GM23338 (cell line): ENCODE results near the gene EPSTI1. TPM values are rescaled to one million over a fixed set of nuclear protein-coding genes. Genes with fewer than 3 reads are reported as not detected.

Experiments
- ATAC-seq: fragments of 200-7000 bp; cut with Tn5 transposase; 3 replicates; pipeline ENCODE4 v1.9.1; 2020
- DNase-seq: peaks from one replicate; pipeline ENCODE4 v3.0.0-alpha.2; 2015; ENCODE audit warnings: low spot score
- H2AFZ ChIP-seq: fragments of 200-600 bp; sonication (generic); 2 replicates; pipeline ENCODE4 v1.8.0; 2016; ENCODE audit warnings: antibody characterized with exemption, mild to moderate bottlenecking, moderate library complexity
- H3F3A ChIP-seq: fragments of 200-600 bp; sonication (generic); replicated peaks from 2 replicates; pipeline ENCODE4 v1.8.0; 2017; ENCODE audit warnings: antibody characterized with exemption, mixed run types, low read depth
- H3K27ac ChIP-seq: fragments of 200-600 bp; sonication (generic); 2 replicates; pipeline ENCODE4 v1.6.1; 2016; ENCODE audit warnings: low read depth
- H3K27me3 ChIP-seq: fragments of 200-600 bp; sonication (generic); 2 replicates; pipeline ENCODE4 v1.8.0; 2016; ENCODE audit warnings: mild to moderate bottlenecking, mixed run types, moderate library complexity; ENCODE audit not compliant: insufficient read depth
- H3K36me3 ChIP-seq: fragments of 200-600 bp; sonication (generic); 2 replicates; pipeline ENCODE4 v1.8.0; 2016; ENCODE audit warnings: mild to moderate bottlenecking; ENCODE audit not compliant: insufficient read depth
- H3K4me1 ChIP-seq: fragments of 200-600 bp; sonication (generic); 2 replicates; pipeline ENCODE4 v1.8.0; 2016; ENCODE audit warnings: mild to moderate bottlenecking, moderate library complexity; ENCODE audit not compliant: insufficient read depth
- H3K4me2 ChIP-seq: fragments of 200-600 bp; sonication (generic); 2 replicates; pipeline ENCODE4 v1.7.1; 2017; ENCODE audit warnings: mixed run types
- H3K4me3 ChIP-seq: fragments of 200-600 bp; sonication (generic); 2 replicates; pipeline ENCODE4 v1.6.1; 2016; ENCODE audit warnings: mixed run types
- H3K79me2 ChIP-seq: fragments of 200-600 bp; sonication (generic); replicated peaks from 2 replicates; pipeline ENCODE4 v1.8.0; 2017; ENCODE audit warnings: mild to moderate bottlenecking; ENCODE audit not compliant: insufficient read depth
- H3K9me2 ChIP-seq: fragments of 200-600 bp; sonication (generic); 2 replicates; pipeline ENCODE4 v1.8.0; 2017; ENCODE audit not compliant: insufficient read depth
- H4K20me1 ChIP-seq: fragments of 200-600 bp; sonication (generic); replicated peaks from 2 replicates; pipeline ENCODE4 v1.8.0; 2017; ENCODE audit warnings: mild to moderate bottlenecking; ENCODE audit not compliant: insufficient read depth
- H3K27ac Mint-ChIP-seq: 2 replicates; pipeline ENCODE4 v1.8.0; 2020; ENCODE audit warnings: inconsistent platforms, mild to moderate bottlenecking, moderate library complexity, mixed read lengths
- H3K27me3 Mint-ChIP-seq: 3 replicates; pipeline ENCODE4 v1.8.0; 2022; ENCODE audit warnings: low read depth, mild to moderate bottlenecking, moderate library complexity, mixed read lengths, inconsistent platforms; ENCODE audit not compliant: insufficient read depth, poor library complexity
- H3K36me3 Mint-ChIP-seq: 3 replicates; pipeline ENCODE4 v1.8.0; 2021; ENCODE audit warnings: low read depth, mild to moderate bottlenecking, inconsistent platforms, moderate library complexity, mixed read lengths
- H3K4me1 Mint-ChIP-seq: 3 replicates; pipeline ENCODE4 v1.8.0; 2020; ENCODE audit warnings: mild to moderate bottlenecking, inconsistent platforms, mixed read lengths
- H3K4me3 Mint-ChIP-seq: 3 replicates; pipeline ENCODE4 v1.8.0; 2021; ENCODE audit warnings: moderate library complexity, mild to moderate bottlenecking, inconsistent platforms, mixed read lengths
- H3K9me3 Mint-ChIP-seq: 3 replicates; pipeline ENCODE4 v1.8.0; 2020; ENCODE audit warnings: moderate library complexity, mild to moderate bottlenecking, inconsistent platforms, mixed read lengths
- CREB1 ChIP-seq: fragments of 250-450 bp; sonication (Bioruptor Pico); IDR thresholded peaks from 2 replicates; pipeline ENCODE4 v1.5.0; 2020; ENCODE audit warnings: low read depth, mild to moderate bottlenecking, moderate library complexity
- CTCF ChIP-seq, 2 experiments: fragments of 200-600 bp in 1 of 2; sonication (generic) in 1 of 2; conservative IDR thresholded peaks; 2 replicates each; pipeline versions ENCODE4 v1.5.1 to v1.6.1; 2016 to 2017; ENCODE audit warnings: antibody characterized with exemption in 2 of 2, low read depth in 2 of 2, mild to moderate bottlenecking in 2 of 2, moderate library complexity in 1 of 2
- ETS1 ChIP-seq: IDR thresholded peaks from 2 replicates; pipeline ENCODE4 v1.6.1; 2016; ENCODE audit warnings: antibody characterized with exemption
- EZH2 ChIP-seq: fragments of 200-600 bp; sonication (generic); IDR thresholded peaks from one replicate; pipeline ENCODE4 v1.8.0; 2017; ENCODE audit warnings: antibody characterized with exemption, mild to moderate bottlenecking, low read depth; ENCODE audit not compliant: unreplicated experiment
- EZH2phosphoT487 ChIP-seq: fragments of 200-600 bp; sonication (generic); IDR thresholded peaks from one replicate; pipeline ENCODE4 v1.8.1; 2018; ENCODE audit warnings: antibody characterized with exemption; ENCODE audit not compliant: unreplicated experiment
- JUNB ChIP-seq: IDR thresholded peaks from one replicate; pipeline ENCODE4 v1.6.1; 2016; ENCODE audit warnings: antibody characterized with exemption; ENCODE audit not compliant: unreplicated experiment
- NANOG ChIP-seq: IDR thresholded peaks from 2 replicates; pipeline ENCODE4 v1.6.1; 2016; ENCODE audit warnings: antibody characterized with exemption, borderline replicate concordance
- POLR2AphosphoS5 ChIP-seq: IDR thresholded peaks from 2 replicates; pipeline ENCODE4 v1.6.1; 2016; ENCODE audit warnings: antibody characterized with exemption, low read depth
- REST ChIP-seq: IDR thresholded peaks from one replicate; pipeline ENCODE4 v1.6.1; 2018; ENCODE audit warnings: antibody characterized with exemption; ENCODE audit not compliant: unreplicated experiment
- STAT1 ChIP-seq: IDR thresholded peaks from one replicate; pipeline ENCODE4 v1.6.1; 2016; ENCODE audit warnings: antibody characterized with exemption; ENCODE audit not compliant: unreplicated experiment
- ZNF114 ChIP-seq: fragments of 250-450 bp; sonication (Bioruptor Pico); IDR thresholded peaks from 2 replicates; pipeline ENCODE4 v1.5.0; 2020; ENCODE audit warnings: mild to moderate bottlenecking, moderate library complexity
- ZNF331 ChIP-seq: fragments of 250-450 bp; sonication (Bioruptor Pico); IDR thresholded peaks from 2 replicates; pipeline ENCODE4 v1.5.0; 2020; ENCODE audit warnings: low read depth, mild to moderate bottlenecking, moderate library complexity
- ZNF462 ChIP-seq: fragments of 250-450 bp; sonication (Bioruptor Pico); IDR thresholded peaks from 2 replicates; pipeline ENCODE4 v1.5.0; 2020; ENCODE audit warnings: mild to moderate bottlenecking, moderate library complexity
- polyA plus RNA-seq: library from polyadenylated mRNA; unstranded; fragments of >200 nt; fragmentation: Nextera tagmentation; extraction: Ambion mirVana; gene quantifications from 2 replicates; pipeline ENCODE4 v1.2.1, GENCODE V29; 2016
- total RNA-seq: library from RNA; depleted of rRNA; stranded (reverse); fragments of >200 nt; shearing (Covaris generic); gene quantifications from 2 replicates; pipeline ENCODE4 v1.2.3, GENCODE V29; 2014

EPSTI1 gene
- total and polyA plus RNA-seq, 2 experiments from 2014 or later, result 0.10 to 0.68 TPM

- no peak for ATAC-seq
- Histone ChIP-seq H3F3A (no peaks in the 10 kb centered on the region), H3K36me3 (no peaks in the 10 kb centered on the region), H3K4me2 (no peak overlapping the region), H4K20me1 (no peaks in the 10 kb centered on the region), H2AFZ (no peak overlapping the region), H3K27ac (no peak overlapping the region), H3K27me3 (no peaks in the 10 kb centered on the region), H3K79me2 (no peaks in the 10 kb centered on the region), H3K4me3 (no peak overlapping the region), H3K9me2 (0 out of 2 replicates have a peak, but pooled peaks cover 6% of the 10 kb centered on the region), H3K4me1 (peaks cover 5% of the 10 kb centered on the region; the same call in 1 of the 2 replicates)
- H3K4me1 Mint-ChIP-seq, result peaks cover 16% of the 10 kb centered on the region; the same call in 2 of the 3 replicates
- H3K9me3 Mint-ChIP-seq, result no peaks in the 10 kb centered on the region
- no peak overlapping the region for H3K4me3 Mint-ChIP-seq
- no peak overlapping the region for H3K27ac Mint-ChIP-seq
- TF ChIP-seq JUNB (no peak), ZNF462 (CRISPR knock-in tag) (no peak), CTCF (conservative IDR thresholded peaks at IDR 0.05; ENCODE audit: low read depth in 2 of 2) (no peak), POLR2AphosphoS5 (no peak), NANOG (no peak), REST (no peak), EZH2 (no peak), CREB1 (CRISPR knock-in tag) (no peak), STAT1 (no peak), ZNF114 (CRISPR knock-in tag) (no peak), EZH2phosphoT487 (no peak), ETS1 (no peak), ZNF331 (CRISPR knock-in tag) (no peak)
- no peaks in the 10 kb centered on the region for H3K36me3 Mint-ChIP-seq
- DNase-seq, result no peak
- peaks cover 6% of the 10 kb centered on the region for H3K27me3 Mint-ChIP-seq
These were observed 32.4 kb downstream of the EPSTI1 start for GRCh38 chr13:42959615-42960014.
